Ishikawa (cell line): ENCODE measurements around the gene DDN.

Experiments used
- CEBPB ChIP-seq: IDR thresholded peaks from 2 replicates; pipeline ENCODE4 v1.6.1; 2012
- CREB1 ChIP-seq: IDR thresholded peaks from 2 replicates; pipeline ENCODE4 v1.6.1; 2012; ENCODE audit warnings: low read depth
- EGR1 ChIP-seq: IDR thresholded peaks from 2 replicates; pipeline ENCODE4 v1.6.1; 2012
- EP300 ChIP-seq: IDR thresholded peaks from 2 replicates; pipeline ENCODE4 v1.6.1; 2012; ENCODE audit warnings: borderline replicate concordance
- FOXM1 ChIP-seq: IDR thresholded peaks from 2 replicates; pipeline ENCODE4 v1.6.1; 2012; ENCODE audit warnings: low read depth, borderline replicate concordance
- MAX ChIP-seq: IDR thresholded peaks from 2 replicates; pipeline ENCODE4 v1.6.1; 2012
- RAD21 ChIP-seq: IDR thresholded peaks from 2 replicates; pipeline ENCODE4 v1.6.1; 2012; ENCODE audit warnings: low read depth
- TAF1 ChIP-seq: IDR thresholded peaks from 2 replicates; pipeline ENCODE4 v1.6.1; 2012; ENCODE audit warnings: low read depth, mild to moderate bottlenecking
- TCF12 ChIP-seq: IDR thresholded peaks from 2 replicates; pipeline ENCODE4 v1.6.1; 2012; ENCODE audit warnings: low read depth
- YY1 ChIP-seq: IDR thresholded peaks from 2 replicates; pipeline ENCODE4 v1.6.1; 2012; ENCODE audit warnings: low read depth
- TF ChIP-seq, protein P1 (sequence below): IDR thresholded peaks from 2 replicates; pipeline ENCODE4 v1.6.1; 2012; ENCODE audit warnings: low read depth, mild to moderate bottlenecking

DNA sequence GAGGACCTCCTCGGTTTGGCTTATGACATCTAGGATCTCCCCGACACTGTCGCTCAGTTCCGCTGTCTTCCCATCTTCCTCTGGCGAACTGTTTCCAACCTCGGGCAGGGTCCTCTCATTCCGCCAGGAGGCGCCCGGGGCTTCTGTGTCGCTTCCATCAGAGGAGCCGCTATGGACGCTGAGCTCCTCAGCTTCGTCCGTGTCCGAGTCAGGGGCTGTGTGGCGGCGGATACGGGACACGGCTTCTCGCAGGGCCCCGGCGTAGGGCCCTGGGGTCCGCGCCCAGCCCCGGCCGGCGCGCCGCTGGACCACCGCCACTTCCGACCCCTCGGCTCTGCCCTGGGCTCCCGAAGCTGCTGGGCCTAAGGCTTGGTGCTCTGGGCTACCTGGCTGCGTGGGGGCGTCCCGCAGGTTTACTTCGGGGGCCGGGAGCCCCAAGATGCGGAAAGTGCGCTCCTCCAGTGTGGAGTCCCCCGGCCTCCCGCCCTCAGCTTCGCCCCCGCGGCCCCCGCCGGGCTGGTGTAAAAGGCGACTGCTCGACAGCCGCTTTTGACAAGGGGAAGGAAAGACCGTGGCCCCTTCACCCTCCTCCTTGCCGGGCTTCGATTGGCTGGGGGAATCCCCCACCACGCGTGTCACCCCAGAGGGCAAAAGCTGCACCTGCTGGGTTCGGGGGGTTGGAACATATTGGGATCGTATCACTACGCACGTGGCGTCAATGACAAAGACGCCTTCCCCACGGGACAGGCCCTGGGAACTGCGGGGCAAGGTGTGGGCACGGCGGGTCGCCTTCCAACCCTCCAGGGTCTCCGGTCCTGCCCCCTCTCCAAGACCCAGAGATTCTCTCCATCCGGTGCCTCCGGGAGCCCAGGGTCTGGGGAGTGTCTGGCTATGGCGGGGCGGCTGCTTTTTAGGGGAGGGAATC is 2.1 kb downstream of the DDN start:
- TF ChIP-seq CREB1 (no peak), TCF12 (no peak), TAF1 (no peak), FOXM1 (no peak), RAD21 (no peak), MAX (no peak), EGR1 (no peak), EP300 (no peak), CEBPB (no peak), YY1 (no peak)
- TF ChIP-seq, protein P1, sequence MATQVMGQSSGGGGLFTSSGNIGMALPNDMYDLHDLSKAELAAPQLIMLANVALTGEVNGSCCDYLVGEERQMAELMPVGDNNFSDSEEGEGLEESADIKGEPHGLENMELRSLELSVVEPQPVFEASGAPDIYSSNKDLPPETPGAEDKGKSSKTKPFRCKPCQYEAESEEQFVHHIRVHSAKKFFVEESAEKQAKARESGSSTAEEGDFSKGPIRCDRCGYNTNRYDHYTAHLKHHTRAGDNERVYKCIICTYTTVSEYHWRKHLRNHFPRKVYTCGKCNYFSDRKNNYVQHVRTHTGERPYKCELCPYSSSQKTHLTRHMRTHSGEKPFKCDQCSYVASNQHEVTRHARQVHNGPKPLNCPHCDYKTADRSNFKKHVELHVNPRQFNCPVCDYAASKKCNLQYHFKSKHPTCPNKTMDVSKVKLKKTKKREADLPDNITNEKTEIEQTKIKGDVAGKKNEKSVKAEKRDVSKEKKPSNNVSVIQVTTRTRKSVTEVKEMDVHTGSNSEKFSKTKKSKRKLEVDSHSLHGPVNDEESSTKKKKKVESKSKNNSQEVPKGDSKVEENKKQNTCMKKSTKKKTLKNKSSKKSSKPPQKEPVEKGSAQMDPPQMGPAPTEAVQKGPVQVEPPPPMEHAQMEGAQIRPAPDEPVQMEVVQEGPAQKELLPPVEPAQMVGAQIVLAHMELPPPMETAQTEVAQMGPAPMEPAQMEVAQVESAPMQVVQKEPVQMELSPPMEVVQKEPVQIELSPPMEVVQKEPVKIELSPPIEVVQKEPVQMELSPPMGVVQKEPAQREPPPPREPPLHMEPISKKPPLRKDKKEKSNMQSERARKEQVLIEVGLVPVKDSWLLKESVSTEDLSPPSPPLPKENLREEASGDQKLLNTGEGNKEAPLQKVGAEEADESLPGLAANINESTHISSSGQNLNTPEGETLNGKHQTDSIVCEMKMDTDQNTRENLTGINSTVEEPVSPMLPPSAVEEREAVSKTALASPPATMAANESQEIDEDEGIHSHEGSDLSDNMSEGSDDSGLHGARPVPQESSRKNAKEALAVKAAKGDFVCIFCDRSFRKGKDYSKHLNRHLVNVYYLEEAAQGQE, result no peak
